HepG2 (cell line): ENCODE data around the gene PARP2. TPM values are rescaled to one million over a fixed set of nuclear protein-coding genes. Genes with fewer than 3 reads are reported as not detected.
A peak's percentile ranks its signal among the peaks of the same experiment; 100 is the strongest.

Source experiments
- BHLHE40 ChIP-seq: IDR thresholded peaks from 2 replicates; pipeline ENCODE4 v1.6.1; 2011; ENCODE audit warnings: low read length, improper control_type of control experiment
- BORCS8-MEF2B ChIP-seq: sonication (generic); formaldehyde crosslinking; IDR thresholded peaks from 2 replicates; pipeline ENCODE4 v1.8.0; 2022; ENCODE audit warnings: mild to moderate bottlenecking, missing genetic modification reagents
- CREB1 ChIP-seq, 2 experiments: fragments of 450-650 bp in 1 of 2; IDR thresholded peaks; 2 replicates each; pipeline ENCODE4 v1.6.1; 2016 to 2017; ENCODE audit warnings: control low read depth in 1 of 2, mild to moderate bottlenecking in 1 of 2, missing compliant biosample characterization in 1 of 2, missing genetic modification characterization in 1 of 2
- FOXP1 ChIP-seq, 2 experiments: fragments of 450-650 bp in 1 of 2; IDR thresholded peaks; 2 replicates each; pipeline ENCODE4 v1.6.1; 2017 to 2018; ENCODE audit warnings: antibody characterized with exemption in 1 of 2
- HDAC6 ChIP-seq: fragments of 200-600 bp; sonication (generic); IDR thresholded peaks from 2 replicates; pipeline ENCODE4 v1.7.0; 2017; ENCODE audit warnings: mild to moderate bottlenecking, antibody characterized with exemption, low read length, low read depth
- HNF4A ChIP-seq: sonication (generic); formaldehyde crosslinking; IDR thresholded peaks from 2 replicates; pipeline ENCODE4 v1.4.0; 2020; ENCODE audit warnings: missing genetic modification reagents
- KMT2A ChIP-seq: sonication (generic); formaldehyde crosslinking; IDR thresholded peaks from 2 replicates; pipeline ENCODE4 v1.4.0; 2020; ENCODE audit warnings: missing genetic modification reagents
- KMT2B ChIP-seq: IDR thresholded peaks from 2 replicates; pipeline ENCODE4 v1.6.1; 2016; ENCODE audit warnings: missing genetic modification reagents, missing compliant biosample characterization
- MXI1 ChIP-seq: IDR thresholded peaks from 3 replicates; pipeline ENCODE4 v1.6.1; 2012; ENCODE audit warnings: low read depth, low read length, inconsistent platforms, borderline replicate concordance
- NCOA1 ChIP-seq: sonication (generic); formaldehyde crosslinking; IDR thresholded peaks from 2 replicates; pipeline ENCODE4 v1.9.0; 2021; ENCODE audit warnings: missing genetic modification reagents
- NFIB ChIP-seq: sonication (generic); formaldehyde crosslinking; IDR thresholded peaks from 2 replicates; pipeline ENCODE4 v1.9.0; 2021; ENCODE audit warnings: missing genetic modification reagents, mild to moderate bottlenecking, borderline replicate concordance
- SETDB1 ChIP-seq: sonication (generic); formaldehyde crosslinking; IDR thresholded peaks from 2 replicates; pipeline ENCODE4 v1.5.1; 2020; ENCODE audit warnings: missing genetic modification reagents, mild to moderate bottlenecking, borderline replicate concordance
- TAF1 ChIP-seq: sonication (generic); formaldehyde crosslinking; IDR thresholded peaks from 2 replicates; pipeline ENCODE4 v1.4.0; 2020; ENCODE audit warnings: missing genetic modification reagents
- TBL1XR1 ChIP-seq: fragments of 150-350 bp; IDR thresholded peaks from 2 replicates; pipeline ENCODE4 v1.6.1; 2014; ENCODE audit warnings: borderline replicate concordance, low read length; ENCODE audit not compliant: partially characterized antibody
- TIGD3 ChIP-seq: sonication (generic); formaldehyde crosslinking; IDR thresholded peaks from 2 replicates; pipeline ENCODE4 v1.5.1; 2020; ENCODE audit warnings: mild to moderate bottlenecking, missing genetic modification reagents, borderline replicate concordance
- ZBTB7B ChIP-seq: sonication (generic); formaldehyde crosslinking; IDR thresholded peaks from 2 replicates; pipeline ENCODE4 v1.4.0; 2020; ENCODE audit warnings: missing genetic modification reagents
- ZNF20 ChIP-seq: sonication (generic); formaldehyde crosslinking; IDR thresholded peaks from 2 replicates; pipeline ENCODE4 v1.4.0; 2020; ENCODE audit warnings: mild to moderate bottlenecking, moderate library complexity, missing genetic modification reagents
- ZNF430 ChIP-seq: sonication (generic); formaldehyde crosslinking; IDR thresholded peaks from 2 replicates; pipeline ENCODE4 v1.9.0; 2021; ENCODE audit warnings: mild to moderate bottlenecking, missing genetic modification reagents
- ZNF615 ChIP-seq: sonication (generic); formaldehyde crosslinking; IDR thresholded peaks from 2 replicates; pipeline ENCODE4 v1.5.0; 2020; ENCODE audit warnings: mild to moderate bottlenecking, missing genetic modification reagents, borderline replicate concordance
- ZNF792 ChIP-seq: IDR thresholded peaks from 2 replicates; pipeline ENCODE4 v1.6.1; 2016
- polyA plus RNA-seq, 8 experiments: library from polyadenylated mRNA; depleted of rRNA in 3 of 8; stranded (reverse) in 7 of 8; unstranded in 1 of 8; fragments of >200 nt; fragmentation: Illumina TruSeq in 4 of 8; extraction: Trizol in 4 of 8; gene quantifications; 2 replicates each; pipeline versions ENCODE4 v1.2.1 to v1.2.3, GENCODE V29; 2011 to 2016; ENCODE audit warnings: low read depth in 4 of 8, missing spikeins in 1 of 8, mixed read lengths in 1 of 8; ENCODE audit not compliant: insufficient read depth in 1 of 8
- total RNA-seq, 5 experiments: library from RNA; depleted of rRNA; stranded (reverse); fragments of >200 nt; fragmentation: Illumina TruSeq; extraction: Trizol; gene quantifications; 2 replicates each; pipeline ENCODE4 v1.2.3, GENCODE V29; 2016; ENCODE audit warnings: low read depth in 1 of 5
- TF ChIP-seq, protein P1 (sequence below): sonication (generic); formaldehyde crosslinking; IDR thresholded peaks from 2 replicates; pipeline ENCODE4 v1.4.0; 2020; ENCODE audit warnings: missing genetic modification reagents
- TF ChIP-seq, protein P2 (sequence below): sonication (generic); formaldehyde crosslinking; IDR thresholded peaks from 2 replicates; pipeline ENCODE4 v1.8.0; 2022; ENCODE audit warnings: mild to moderate bottlenecking, missing genetic modification reagents, moderate library complexity
- TF ChIP-seq, protein P3 (sequence below): sonication (generic); formaldehyde crosslinking; IDR thresholded peaks from 2 replicates; pipeline ENCODE4 v1.5.0; 2020; ENCODE audit warnings: missing genetic modification reagents

PARP2 gene
- total and polyA plus RNA-seq, 2 of the 13 experiments (the other 11 are each of a cell fraction or from before 2014, with no cell fraction given): 37.3 to 38.4 TPM

DNA sequence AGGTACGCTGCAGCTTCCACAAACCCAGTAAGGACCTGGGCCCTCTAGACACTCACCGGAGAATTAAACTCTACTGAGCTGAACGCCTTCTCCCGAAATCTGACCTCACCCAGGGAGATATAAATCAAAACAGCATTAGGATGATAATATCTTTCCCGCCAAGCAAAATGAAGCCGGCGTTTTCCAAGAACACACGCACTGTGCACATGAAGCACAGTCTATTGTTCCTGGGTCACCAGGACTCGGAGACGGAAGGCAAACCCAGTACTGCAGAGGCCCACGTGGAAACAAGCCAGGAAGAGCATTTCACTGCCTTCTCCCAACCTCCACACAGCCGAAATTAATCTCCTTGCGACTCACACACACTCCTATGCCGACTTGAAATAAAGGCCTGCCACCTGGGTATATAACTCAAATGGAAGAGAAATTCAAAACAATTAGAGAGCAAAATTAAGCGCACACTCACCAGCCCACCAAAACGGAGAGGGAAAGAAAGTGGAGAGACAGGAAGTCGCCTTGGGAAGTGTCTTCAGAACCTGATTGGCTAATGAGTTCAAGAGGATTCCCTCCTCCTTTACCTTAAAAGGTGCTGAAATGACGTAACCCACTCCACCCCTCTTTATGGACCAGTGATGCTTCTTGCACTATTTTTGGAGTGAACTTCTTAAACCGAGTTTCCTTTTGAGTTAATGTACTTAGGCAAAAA lies 10.5 kb upstream of the PARP2 start, which contains the start of gene CCNB1IP1 (continued):
- TF ChIP-seq KMT2A (CRISPR knock-in tag) (peak; percentile 24; the same call in 1 of the 2 replicates), HDAC6 (no peak), BORCS8-MEF2B (CRISPR knock-in tag) (no peak; the same call in 1 of the 2 replicates), ZNF792 (CRISPR knock-in tag) (peak; percentile 68; the same call in 1 of the 2 replicates), ZNF20 (no peak), ZNF615 (CRISPR knock-in tag) (peak; percentile 44; the same call in 1 of the 2 replicates), ZNF430 (CRISPR knock-in tag) (peak; percentile 72; the same call in 1 of the 2 replicates), CREB1 (IDR thresholded peaks at IDR 0.05) (peak; percentile 84), CREB1 (CRISPR knock-in tag; IDR thresholded peaks at IDR 0.05) (no peak), BHLHE40 (no peak), KMT2B (peak; percentile 61; the same call in 1 of the 2 replicates), NCOA1 (CRISPR knock-in tag) (no peak), ZBTB7B (CRISPR knock-in tag) (no peak), HNF4A (CRISPR knock-in tag) (no peak), NFIB (CRISPR knock-in tag) (no peak), SETDB1 (CRISPR knock-in tag) (no peak), MXI1 (peak; percentile 98), TBL1XR1 (peak; percentile 16), TAF1 (peak; percentile 75), FOXP1 (IDR thresholded peaks at IDR 0.05) (no peak), FOXP1 (CRISPR knock-in tag; IDR thresholded peaks at IDR 0.05) (0 out of 2 replicates have a peak, but pooled peaks have one; percentile 4), TIGD3 (CRISPR knock-in tag) (no peak)
- TF ChIP-seq, protein P1, sequence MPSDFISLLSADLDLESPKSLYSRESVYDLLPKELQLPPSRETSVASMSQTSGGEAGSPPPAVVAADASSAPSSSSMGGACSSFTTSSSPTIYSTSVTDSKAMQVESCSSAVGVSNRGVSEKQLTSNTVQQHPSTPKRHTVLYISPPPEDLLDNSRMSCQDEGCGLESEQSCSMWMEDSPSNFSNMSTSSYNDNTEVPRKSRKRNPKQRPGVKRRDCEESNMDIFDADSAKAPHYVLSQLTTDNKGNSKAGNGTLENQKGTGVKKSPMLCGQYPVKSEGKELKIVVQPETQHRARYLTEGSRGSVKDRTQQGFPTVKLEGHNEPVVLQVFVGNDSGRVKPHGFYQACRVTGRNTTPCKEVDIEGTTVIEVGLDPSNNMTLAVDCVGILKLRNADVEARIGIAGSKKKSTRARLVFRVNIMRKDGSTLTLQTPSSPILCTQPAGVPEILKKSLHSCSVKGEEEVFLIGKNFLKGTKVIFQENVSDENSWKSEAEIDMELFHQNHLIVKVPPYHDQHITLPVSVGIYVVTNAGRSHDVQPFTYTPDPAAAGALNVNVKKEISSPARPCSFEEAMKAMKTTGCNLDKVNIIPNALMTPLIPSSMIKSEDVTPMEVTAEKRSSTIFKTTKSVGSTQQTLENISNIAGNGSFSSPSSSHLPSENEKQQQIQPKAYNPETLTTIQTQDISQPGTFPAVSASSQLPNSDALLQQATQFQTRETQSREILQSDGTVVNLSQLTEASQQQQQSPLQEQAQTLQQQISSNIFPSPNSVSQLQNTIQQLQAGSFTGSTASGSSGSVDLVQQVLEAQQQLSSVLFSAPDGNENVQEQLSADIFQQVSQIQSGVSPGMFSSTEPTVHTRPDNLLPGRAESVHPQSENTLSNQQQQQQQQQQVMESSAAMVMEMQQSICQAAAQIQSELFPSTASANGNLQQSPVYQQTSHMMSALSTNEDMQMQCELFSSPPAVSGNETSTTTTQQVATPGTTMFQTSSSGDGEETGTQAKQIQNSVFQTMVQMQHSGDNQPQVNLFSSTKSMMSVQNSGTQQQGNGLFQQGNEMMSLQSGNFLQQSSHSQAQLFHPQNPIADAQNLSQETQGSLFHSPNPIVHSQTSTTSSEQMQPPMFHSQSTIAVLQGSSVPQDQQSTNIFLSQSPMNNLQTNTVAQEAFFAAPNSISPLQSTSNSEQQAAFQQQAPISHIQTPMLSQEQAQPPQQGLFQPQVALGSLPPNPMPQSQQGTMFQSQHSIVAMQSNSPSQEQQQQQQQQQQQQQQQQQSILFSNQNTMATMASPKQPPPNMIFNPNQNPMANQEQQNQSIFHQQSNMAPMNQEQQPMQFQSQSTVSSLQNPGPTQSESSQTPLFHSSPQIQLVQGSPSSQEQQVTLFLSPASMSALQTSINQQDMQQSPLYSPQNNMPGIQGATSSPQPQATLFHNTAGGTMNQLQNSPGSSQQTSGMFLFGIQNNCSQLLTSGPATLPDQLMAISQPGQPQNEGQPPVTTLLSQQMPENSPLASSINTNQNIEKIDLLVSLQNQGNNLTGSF: peak; percentile 61; the same call in 1 of the 2 replicates
- TF ChIP-seq, protein P2, sequence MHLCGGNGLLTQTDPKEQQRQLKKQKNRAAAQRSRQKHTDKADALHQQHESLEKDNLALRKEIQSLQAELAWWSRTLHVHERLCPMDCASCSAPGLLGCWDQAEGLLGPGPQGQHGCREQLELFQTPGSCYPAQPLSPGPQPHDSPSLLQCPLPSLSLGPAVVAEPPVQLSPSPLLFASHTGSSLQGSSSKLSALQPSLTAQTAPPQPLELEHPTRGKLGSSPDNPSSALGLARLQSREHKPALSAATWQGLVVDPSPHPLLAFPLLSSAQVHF (CRISPR knock-in tag): no peak
- TF ChIP-seq, protein P3, sequence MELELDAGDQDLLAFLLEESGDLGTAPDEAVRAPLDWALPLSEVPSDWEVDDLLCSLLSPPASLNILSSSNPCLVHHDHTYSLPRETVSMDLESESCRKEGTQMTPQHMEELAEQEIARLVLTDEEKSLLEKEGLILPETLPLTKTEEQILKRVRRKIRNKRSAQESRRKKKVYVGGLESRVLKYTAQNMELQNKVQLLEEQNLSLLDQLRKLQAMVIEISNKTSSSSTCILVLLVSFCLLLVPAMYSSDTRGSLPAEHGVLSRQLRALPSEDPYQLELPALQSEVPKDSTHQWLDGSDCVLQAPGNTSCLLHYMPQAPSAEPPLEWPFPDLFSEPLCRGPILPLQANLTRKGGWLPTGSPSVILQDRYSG: no peak
